Femur (tissue), 1 donor: ENCODE measurements around the gene C9orf152.
"Not testable (repeated sequence)": the region's sequence is repeated elsewhere in the genome, so short reads cannot be mapped to it uniquely, and the experiment has no call there.

ENCODE experiments used
- DNase-seq: peaks from one replicate; pipeline ENCODE4 v3.0.0-alpha.2; 2017

C9orf152 gene, protein sequence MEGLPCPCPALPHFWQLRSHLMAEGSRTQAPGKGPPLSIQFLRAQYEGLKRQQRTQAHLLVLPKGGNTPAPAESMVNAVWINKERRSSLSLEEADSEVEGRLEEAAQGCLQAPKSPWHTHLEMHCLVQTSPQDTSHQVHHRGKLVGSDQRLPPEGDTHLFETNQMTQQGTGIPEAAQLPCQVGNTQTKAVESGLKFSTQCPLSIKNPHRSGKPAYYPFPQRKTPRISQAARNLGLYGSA

DNA sequence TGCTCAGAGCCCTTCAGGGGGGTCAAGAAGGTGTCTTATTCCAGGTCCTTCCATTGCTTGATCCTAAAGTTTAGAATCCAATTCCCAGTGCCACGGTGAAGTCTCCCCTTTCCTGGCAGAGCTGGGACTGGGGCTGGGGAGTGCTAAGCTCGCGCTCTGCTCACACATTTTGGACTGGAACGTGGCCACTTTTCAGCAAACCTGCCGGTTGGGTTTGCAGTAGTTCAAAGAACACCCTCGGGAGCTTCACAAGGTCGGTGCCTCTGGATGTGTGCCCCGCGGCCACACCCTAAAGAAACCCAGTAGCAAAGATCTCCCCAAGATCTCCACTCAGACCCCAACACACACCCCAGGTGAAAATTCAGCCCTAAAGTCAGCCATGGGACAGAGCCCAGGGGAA lies at the start of gene C9orf152:
Gene C9orf152 (minus strand): TSS at position 129 of the 400 bp plus-strand sequence. CDS start 580 bp downstream, outside the sequence.
- no peak for DNase-seq

DNA sequence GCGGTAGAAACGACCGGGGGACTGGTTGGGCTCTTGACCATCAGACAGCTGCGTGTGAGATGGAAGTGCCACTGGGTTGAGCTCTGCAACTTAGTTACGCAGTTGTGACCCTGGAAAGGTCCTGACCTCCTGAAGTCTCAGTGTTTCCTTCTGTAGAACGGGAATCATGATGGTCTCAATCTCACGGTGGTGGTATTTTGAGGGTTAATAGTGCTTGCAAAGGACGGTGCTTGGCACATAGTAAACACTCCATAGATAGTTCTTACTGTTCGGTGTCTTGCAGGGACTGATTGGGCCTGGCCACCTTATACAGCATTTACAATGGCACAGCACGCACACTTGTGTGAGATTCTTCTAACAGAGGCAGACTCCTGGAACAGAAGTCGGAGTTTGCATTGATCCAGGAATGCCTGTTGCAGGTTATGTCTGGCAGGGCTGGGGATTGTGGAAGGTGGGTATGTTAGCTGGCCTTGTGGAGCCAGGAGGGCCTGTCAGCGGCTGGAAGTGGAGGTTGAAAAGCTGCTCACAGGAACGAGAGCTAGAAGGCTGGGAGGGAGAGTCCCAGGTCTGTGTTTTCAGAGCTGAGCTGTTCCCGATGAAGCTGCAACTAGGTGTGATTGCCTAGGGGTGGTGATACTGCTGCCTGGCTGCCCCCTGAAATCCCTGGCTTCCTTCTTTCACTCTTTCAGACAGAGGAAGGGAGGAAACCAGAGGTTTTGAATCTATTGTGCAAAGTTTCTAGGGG lies 49.3 kb upstream of the C9orf152 start:
- DNase-seq = peak; percentile 32

DNA sequence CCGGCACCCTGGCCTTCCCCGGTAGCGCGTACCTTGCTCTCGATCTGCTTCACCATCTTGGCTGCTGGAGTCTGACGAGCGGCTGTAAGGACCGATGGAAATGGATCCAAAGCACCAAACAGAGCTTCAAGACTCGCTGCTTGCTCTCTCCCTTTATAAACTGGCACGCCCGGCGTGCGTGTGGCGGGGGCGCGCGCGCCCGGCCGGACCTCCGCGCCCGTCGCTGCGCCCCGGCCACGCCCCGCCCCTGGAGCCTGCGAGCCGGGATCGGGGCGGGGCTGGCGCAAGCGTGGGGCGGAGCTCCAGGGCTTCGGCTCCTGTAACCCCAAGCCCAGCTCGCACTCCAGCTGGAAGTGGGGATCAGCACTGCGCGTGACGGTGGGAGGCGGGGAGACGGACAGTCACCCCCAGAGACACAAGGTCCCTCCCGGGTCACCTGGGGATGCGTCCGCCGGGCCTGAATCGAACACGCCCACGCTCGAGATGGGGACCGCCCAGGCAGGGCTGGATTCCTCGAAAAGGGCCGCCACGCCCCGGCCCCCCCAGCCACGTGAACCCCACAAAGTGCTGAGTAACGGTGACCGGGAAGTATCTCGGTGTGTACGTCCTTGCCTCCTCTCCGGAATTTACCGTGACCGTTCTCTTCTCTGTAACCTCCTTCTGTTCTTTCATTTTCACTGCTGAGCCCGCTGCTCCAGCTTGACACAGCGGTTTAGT lies 48.6 kb upstream of the C9orf152 start, which contains the start of gene TXN:
Gene TXN (minus strand): TSS at position 128 of the 717 bp plus-strand sequence. CDS start 72 bp downstream, at position 56.
- DNase-seq = peak; percentile 92

DNA sequence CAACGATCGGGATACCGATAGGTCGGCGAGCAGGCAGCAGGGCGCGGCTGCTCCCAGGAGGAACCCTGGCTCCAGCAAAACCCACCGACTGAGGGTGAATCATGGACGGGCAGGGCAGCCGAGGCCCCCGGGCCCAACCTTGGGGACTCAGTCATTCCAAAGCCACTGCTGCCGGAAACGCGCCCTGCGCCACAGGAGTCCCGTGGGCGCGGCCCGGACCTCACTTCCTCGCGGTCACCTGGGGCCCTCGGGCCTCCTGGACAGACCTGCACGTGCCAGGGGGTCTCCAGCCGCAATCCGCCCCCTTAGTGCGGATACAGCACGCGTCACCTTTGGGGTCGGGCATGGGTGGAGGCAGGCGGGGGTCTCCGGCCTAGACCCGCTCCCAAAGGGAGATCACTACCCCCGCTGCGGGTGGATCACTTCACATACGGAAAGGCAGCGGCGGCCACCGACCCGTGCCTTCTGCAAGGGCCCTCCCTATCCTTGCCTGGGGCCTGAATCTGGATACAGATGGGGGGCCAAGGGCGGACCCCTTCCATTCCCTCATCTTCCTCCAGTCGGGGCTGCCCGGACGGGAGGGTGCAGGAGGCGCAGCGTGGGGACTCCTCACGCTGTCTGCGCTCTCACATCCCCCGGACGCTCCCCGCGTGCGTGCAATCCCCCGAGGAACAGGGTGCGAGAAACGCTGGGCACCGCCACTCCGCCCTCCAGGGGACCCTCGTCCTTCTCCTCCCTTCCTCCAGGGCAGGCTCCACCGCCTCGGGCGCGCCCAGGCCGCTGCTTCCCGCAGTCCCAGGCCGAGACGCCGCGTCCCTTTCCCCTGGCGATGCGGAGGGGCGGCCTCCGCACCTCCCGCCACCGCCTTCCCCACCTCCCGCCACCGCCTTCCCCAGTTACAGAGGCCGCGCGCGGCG lies 47.8 kb upstream of the C9orf152 start:
- DNase-seq = peak; percentile 60

DNA sequence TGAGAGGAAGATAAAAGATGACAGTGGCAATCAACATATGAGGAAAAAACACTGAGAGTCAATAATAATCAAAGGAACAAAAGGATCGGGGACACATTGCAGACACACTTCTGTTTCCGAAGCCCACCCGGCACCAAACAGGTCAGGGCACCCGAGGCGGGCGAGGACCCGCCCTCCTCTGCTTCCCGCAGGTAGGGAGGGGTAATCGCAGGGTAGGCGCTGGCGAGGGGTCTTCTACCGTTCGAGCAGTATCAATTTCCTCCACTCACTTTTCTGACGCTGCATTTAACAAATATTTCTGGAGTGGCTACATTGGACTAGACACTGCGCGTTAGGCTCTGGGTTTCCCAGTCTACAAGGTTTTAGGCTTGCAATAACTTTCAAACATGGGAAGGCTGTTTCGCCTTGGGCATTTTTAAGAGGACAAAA lies 47.1 kb upstream of the C9orf152 start:
- DNase-seq = no peak

DNA sequence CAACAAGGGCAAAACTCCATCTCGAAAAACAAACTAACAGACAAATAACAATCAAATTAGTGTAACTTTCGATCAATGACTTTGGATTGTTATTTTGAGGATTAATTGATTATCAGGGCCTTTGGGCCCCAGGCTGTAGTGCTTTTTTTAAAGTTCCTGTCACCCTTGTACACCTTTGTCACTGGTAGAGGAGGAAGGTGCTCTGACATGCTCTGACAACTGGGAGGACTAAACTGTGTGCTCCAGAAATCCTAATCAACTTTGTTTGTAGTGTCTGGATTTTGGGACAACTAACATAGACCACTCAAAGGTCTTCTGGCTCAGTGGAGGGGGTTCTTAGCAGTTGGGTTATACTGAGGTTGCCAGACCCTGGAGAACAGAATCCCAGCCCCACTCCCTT lies 46.5 kb upstream of the C9orf152 start:
- no peak for DNase-seq

DNA sequence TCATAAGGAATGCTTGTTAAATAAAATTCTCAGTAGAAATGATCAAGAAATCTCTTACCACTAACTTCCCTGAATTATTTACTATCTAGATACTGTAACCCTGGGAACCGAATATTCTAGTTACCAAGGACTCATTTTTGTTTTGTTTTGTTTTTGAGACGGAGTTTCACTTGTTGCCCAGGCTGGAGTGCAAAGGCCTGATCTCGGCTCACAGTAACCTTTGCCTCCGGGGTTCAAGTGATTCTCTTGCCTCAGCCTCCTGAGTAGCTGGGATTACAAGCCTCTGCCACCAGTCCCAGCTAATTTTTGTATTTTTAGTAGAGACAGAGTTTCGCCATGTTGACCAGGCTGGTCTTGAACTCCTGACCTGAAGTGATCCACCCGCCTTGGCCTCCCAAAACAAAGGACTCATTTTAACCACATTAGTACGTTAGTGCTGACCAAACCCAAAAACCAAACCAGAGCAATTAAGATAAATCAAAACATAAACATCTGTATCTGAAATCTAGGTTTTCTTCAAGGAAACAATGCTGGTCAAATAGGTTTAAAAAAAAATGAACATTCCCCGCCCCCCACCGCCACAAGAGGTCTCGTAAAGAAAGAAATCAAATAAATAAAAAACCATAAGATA lies 44.7 kb upstream of the C9orf152 start:
- no peak for DNase-seq

DNA sequence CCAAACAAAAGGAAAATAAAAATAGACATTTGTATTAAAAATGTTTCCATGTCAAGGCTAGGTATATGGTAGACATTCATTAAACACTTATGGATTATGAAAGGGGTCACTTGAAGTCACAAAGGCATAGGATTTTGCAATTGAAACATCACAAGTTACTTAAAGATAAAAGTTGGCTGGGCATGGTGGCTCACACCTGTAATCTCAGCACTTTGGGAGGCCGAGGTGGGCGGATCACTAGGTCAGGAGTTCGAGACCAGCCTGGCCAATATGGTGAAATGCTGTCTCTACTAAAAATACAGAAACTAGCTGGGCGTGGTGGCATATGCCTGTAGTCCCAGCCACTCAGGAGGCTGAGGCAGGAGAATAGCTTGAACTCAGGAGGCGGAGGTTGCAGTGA lies 43.8 kb upstream of the C9orf152 start:
- not testable (repeated sequence) for DNase-seq

DNA sequence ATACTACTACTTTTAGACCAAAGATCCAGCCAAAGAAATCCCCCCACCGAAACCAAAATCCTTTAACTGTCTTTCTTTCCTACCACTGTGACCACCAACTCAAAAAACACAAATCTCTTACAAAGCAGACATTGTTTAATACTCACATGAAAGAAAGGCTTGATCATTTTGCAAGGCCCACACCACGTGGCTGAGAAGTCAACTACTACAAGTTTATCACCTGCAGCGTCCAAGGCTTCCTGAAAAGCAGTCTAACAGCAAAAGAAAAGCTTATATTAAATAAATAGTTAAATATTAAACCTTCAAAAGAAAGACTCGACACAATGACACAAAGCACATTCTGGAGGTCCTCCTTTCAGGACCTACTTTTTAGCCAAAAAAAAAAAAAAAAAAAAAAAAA lies 43.3 kb upstream of the C9orf152 start:
- DNase-seq = no peak

DNA sequence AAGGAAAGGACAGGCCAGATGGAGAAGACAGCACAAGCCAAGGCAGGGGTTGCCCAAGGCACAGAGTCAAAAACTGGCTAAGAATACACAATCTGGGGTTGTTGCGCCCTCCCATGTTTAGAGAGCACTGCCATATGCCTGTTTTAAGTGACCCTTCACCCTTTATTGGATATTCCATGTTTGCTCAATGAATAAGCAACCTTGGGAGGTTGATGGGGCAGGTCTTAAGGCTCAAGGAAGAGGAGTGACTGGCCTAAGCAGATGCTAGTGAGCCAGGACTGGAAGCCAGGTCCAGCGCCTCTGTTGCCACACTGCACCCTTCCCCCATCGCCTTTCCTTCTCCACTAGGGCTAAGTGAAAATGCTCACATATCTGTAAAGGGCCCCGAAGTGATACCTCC lies 41.6 kb upstream of the C9orf152 start:
- no peak for DNase-seq

DNA sequence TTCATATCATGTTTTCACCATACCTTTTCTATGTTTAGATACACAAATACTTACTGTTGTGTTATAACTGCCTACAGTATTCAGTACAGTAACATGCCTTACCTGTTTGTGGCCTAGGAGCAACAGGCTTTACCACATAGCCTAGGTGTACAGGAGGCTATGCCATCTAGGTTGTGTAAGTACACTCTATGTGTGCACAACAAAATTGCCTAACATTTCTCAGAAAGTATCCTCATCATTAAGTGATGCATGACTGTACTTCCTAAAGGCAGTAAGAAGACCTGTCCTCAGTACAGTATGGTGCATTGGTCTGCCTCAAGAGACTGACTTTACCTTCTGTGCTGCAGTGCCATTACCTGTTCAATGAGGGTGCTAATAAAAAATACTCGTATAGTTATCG lies 40.4 kb upstream of the C9orf152 start:
- DNase-seq = no peak

DNA sequence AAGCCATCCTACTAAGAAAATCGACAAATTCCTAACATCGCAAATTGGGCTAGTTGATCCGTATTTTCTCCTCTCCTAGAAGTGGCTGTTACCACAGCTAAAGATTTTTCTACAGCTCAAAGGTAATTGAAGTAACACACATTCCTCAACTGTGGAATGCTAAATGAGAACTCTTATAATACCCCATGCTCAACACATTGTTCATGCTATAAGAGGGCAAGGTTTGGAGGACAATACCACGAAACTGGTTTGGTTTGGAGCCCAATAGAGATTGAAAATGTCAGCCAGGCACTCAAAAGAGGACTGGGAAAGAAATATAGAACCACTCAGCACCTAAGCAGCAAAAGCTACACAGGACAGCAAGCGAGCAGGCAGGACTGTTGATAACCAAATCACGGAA lies 38.3 kb upstream of the C9orf152 start:
- no peak for DNase-seq

DNA sequence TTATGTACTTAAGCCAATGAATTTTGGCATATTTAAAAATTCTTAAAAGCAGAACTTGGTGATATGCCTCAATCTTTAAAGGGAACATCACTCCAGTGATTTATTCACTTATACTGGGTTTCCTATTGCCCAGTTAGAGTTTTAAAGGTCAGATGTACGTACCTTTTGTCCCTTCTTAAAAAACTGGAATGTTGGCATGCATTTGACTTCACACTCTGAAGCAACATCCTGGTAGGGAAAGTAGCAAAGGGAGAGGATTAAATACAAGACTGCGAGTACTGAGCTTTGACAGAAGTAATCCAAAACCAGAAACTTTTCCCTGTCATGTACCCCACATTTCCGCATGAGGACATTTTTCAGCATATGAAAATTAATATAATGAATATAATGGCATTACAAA lies 36.7 kb upstream of the C9orf152 start:
- no peak for DNase-seq

DNA sequence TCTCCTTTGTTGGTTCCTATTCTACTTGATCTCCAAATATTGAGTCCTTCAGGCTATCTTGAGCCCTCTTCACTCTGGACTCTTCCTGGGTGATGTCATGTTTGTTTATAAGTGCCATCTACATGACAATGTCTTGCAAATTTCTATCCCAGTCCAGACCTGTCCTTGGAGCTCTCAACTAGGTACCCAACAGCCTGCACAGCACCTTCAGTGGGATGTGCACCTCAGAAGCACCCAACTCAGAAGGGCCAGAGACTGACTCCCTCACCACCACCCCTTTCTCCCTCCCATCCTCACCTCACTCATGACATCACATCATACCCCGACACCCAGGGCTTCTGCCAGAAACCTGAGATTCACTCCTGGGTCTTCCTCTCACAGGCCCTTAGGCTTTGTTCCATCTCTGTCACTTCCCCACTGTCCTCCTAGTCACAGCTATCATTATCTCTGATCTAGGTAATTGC lies 33.9 kb upstream of the C9orf152 start:
- DNase-seq = no peak

DNA sequence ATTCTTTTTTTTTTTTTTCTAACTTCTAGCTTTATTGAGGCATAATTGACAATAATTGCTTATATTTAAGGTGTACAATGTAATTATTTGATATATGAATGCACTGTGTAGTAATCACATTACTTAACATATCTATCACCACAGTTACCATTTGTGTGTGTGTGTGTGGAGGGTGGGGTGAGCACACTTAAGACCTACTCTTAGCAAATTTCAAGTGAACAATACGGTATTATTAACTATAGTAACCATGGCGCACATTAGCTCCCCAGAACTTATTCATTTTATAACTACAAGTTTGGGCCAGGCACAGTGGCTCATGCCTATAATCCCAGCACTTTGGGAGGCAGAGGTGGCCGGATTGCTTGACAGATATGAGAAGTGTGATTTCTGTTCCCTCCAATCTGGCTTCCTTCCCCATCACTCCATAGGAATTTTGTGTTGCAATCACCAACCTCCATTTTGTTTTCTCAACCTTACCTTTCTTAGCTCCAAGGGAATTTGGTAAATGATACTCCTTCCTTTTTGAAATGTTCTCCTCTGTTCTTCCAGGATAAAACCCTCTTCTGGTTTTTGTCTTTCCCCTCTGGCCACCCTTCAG lies 33.4 kb upstream of the C9orf152 start:
- no peak for DNase-seq

DNA sequence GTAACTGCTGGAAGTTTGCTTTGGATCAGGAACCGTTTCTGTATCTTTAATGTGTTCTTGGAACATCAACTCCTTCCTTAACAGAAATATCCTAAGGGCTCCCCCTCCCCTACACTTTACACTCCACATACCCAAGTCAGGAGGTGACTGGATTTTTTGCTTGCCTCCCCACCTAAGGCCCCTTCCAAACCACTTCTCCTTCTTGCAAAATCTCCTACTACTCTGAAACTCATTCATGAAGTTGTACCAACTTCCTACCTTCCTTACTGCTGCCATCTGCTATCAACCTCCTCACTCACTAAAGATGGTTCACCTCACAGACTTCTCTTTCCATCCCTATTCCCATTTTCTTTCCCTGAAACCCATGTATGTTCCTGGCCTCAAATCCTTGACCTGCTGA lies 32.2 kb upstream of the C9orf152 start:
- DNase-seq = no peak

DNA sequence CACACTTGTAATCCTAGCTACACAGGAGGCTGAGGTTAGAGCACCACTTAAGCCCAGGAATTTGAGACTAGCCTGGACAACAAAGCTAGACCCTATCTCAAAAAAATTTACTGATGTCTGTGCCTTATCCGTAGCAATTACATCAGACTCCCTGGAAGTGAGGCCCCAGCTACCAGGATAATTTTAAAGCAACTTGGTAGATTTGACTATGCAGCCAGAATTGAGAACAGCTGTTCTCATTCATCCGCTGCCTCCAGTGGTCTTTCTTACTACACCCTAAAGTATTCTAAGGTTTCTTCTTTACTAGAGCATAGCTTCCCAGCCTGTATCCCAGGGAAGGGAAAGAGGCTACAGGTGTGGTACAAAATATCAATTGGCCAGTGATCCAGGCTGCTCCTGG lies 20.4 kb upstream of the C9orf152 start:
- DNase-seq = no peak

DNA sequence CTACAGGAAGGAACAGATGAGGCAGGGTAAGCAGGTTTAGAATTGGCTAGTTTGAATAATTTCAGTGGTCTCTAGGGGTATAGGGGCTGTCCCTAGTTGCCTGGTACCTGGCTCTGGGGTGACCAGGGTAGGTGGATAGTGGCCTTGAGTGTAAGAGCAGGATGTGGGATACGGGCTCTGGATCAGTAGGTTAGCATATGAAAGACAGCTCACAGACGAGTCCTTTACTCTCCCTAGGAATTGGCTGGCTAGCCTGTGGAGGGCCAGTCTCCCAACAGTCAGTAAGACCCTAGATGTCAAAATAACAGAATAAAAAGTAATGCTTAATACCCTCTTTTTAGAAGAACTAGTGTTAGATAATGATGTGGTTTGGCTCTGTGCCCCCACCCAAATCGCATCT lies 16.6 kb upstream of the C9orf152 start:
- DNase-seq = no peak

DNA sequence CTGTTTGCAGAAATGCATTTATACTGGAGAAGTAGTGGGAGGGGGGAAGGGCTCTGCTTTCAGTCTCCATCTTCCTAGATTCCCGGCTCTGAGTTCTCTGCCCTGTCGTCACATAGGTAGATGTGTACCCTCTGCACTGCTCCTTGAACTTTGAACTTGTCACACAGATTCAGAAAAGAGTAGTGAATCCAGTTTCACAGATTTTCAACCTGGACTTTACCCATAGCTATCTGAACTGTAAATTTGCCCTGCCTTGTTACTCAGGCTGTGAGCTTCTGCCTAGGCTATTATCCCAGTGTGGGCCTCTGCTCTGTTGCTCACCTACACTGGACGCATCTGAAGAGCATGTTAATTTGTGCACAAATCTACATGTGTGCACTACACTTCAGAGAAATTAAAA lies 12.8 kb upstream of the C9orf152 start:
- DNase-seq = no peak

DNA sequence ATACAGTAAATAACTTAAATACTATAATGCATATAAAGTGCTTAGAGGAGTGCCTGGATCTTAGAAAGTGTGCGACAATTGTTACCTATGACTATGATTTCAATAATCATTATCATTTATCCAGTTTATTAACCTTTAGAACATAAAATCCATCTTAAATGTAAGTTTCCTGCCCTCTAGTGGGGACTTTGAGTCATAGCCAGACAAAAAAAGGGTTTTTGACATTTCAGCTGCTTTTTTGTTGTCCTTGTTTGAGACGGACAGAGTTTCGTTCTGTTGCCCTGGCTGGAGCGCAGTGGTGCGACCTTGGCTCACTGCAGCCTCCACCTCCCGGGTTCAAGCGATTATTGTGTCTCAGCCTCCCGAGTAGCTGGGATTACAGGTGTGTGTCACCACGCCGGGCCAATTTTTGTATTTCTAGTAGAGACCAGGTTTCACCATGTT lies 9.7 kb upstream of the C9orf152 start:
- no peak for DNase-seq

DNA sequence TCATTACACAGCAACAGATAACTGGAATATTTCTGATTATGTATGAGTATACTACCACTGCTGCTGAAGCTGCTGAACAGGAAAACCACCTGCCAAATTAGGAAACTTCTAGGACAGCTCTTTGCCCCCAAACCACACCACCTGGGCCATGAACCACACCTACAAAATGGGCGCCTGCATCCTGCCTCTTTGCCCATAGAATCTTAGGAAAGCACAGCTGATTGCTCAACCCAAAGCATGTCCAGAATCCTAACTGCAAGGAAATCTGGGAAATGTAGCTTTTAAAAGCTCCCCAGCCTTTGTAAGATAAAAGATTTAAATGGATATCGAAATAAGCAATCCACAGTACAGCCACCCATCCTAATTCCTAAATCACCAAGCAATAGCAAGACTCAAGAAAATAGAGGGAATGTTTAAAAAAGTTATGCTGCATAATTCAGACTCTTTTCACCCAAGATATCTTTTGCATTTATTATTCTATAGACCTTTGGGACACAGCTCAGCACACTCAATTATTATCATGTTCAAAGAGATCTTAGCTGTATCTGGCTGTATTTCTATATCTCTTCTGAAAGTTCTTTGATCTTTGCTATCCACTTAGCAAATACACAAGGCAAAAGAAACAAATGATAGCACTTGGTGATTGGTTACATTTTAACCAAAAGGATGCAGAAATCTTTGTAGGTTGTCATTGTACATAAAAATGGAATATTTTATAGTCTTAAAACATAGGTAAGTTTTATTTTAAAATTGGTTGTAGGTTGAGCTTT lies 6.8 kb upstream of the C9orf152 start:
- no peak for DNase-seq
